Tibial nerve (tissue), 4 donors: ENCODE results near the gene THAP5.

Experiments used
- EP300 ChIP-seq, 2 donors: sonication (generic); formaldehyde crosslinking; IDR thresholded peaks; one replicate each; pipeline ENCODE4 v1.6.1; 2017; ENCODE audit warnings: antibody characterized with exemption in 2 of 2, mild to moderate bottlenecking in 1 of 2
- POLR2A ChIP-seq, 2 donors: fragments of 450-650 bp; IDR thresholded peaks; one replicate each; pipeline ENCODE4 v1.6.1; 2017; ENCODE audit warnings: antibody characterized with exemption in 2 of 2, mild to moderate bottlenecking in 2 of 2, moderate library complexity in 2 of 2
- TF ChIP-seq, protein P1 (sequence below), 5 experiments: fragments of 200-600 bp in 3 of 5; fragments of 450-650 bp in 2 of 5; sonication (generic) in 3 of 5; IDR thresholded peaks; one replicate each; pipeline ENCODE4 v1.5.1; 2016 to 2019; ENCODE audit warnings: antibody characterized with exemption in 5 of 5, mild to moderate bottlenecking in 3 of 5, moderate library complexity in 2 of 5

DNA sequence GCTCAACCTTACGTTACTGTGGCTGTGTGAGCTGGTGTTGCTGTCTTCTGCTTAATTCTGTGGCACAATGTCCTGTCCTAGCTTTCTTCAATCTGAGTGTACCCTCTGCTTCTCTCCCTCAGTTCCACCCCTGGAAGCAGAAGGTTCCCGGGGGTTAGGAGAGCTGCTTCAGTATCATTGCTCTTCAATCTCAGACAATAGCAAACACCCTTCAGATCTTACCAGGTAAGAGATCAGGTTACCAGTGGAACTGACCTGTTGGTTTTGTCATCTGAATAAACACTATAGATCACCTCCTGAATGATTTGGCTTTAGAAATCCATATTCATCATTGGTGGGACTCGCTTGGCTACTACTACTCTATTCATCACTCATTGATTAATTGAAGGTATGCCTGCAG lies 48.5 kb upstream of the THAP5 start:
- TF ChIP-seq, protein P1, sequence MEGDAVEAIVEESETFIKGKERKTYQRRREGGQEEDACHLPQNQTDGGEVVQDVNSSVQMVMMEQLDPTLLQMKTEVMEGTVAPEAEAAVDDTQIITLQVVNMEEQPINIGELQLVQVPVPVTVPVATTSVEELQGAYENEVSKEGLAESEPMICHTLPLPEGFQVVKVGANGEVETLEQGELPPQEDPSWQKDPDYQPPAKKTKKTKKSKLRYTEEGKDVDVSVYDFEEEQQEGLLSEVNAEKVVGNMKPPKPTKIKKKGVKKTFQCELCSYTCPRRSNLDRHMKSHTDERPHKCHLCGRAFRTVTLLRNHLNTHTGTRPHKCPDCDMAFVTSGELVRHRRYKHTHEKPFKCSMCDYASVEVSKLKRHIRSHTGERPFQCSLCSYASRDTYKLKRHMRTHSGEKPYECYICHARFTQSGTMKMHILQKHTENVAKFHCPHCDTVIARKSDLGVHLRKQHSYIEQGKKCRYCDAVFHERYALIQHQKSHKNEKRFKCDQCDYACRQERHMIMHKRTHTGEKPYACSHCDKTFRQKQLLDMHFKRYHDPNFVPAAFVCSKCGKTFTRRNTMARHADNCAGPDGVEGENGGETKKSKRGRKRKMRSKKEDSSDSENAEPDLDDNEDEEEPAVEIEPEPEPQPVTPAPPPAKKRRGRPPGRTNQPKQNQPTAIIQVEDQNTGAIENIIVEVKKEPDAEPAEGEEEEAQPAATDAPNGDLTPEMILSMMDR (IDR thresholded peaks at IDR 0.05), result no peak
- TF ChIP-seq POLR2A (IDR thresholded peaks at IDR 0.05), result no peak
- no peak for TF ChIP-seq EP300 (IDR thresholded peaks at IDR 0.05)
